SU-DHL-6 (cell line): ENCODE results near the gene FGFR1OP2.
"Not testable (repeated sequence)": the region's sequence is repeated elsewhere in the genome, so short reads cannot be mapped to it uniquely, and the experiment has no call there.

ENCODE experiments used
- CTCF ChIP-seq: fragments of 200-600 bp; sonication (generic); IDR thresholded peaks from one replicate; pipeline ENCODE4 v1.5.1; 2017; ENCODE audit warnings: antibody characterized with exemption, mild to moderate bottlenecking, low read length, moderate library complexity; ENCODE audit not compliant: insufficient read depth, poor library complexity, severe bottlenecking
- EZH2phosphoT487 ChIP-seq: fragments of 200-600 bp; sonication (generic), shearing (Covaris generic); conservative IDR thresholded peaks from 2 replicates; pipeline ENCODE4 v1.6.1; 2018; ENCODE audit warnings: mild to moderate bottlenecking, antibody characterized with exemption, low read length, moderate library complexity, mixed read lengths

GRCh38 chr12:26903396-26903795 is 34.9 kb upstream of the FGFR1OP2 start:
- not testable (repeated sequence) for TF ChIP-seq CTCF, EZH2phosphoT487
